ENCODE data around the gene RPS25.

RPS25 gene

GRCh38 chr11:119025978-119026766 is 8.0 kb upstream of the RPS25 start:
- no peak for TF ChIP-seq CTCF (IDR thresholded peaks at IDR 0.05; ENCODE audit: extremely low read depth, insufficient read depth, missing control alignments)
- in situ Hi-C loops (cut with MboI; ENCODE audit: low pct_unique_long_range_greater_than_20kb, low sequenced_read_pairs, unreplicated experiment): no loop called here
- no peak for DNase-seq (ENCODE audit: low spot score)

GRCh38 chr11:119025541-119025940 is 7.4 kb upstream of the RPS25 start:
- no peak for TF ChIP-seq CTCF (IDR thresholded peaks at IDR 0.05; ENCODE audit: extremely low read depth, insufficient read depth, missing control alignments)
- in situ Hi-C loops (cut with MboI; ENCODE audit: low pct_unique_long_range_greater_than_20kb, low sequenced_read_pairs, unreplicated experiment): no loop called here

GRCh38 chr11:119025099-119025473 is 6.9 kb upstream of the RPS25 start:
- in situ Hi-C loops (cut with MboI; ENCODE audit: low pct_unique_long_range_greater_than_20kb, low sequenced_read_pairs, unreplicated experiment): no loop called here
- no peak for TF ChIP-seq CTCF (IDR thresholded peaks at IDR 0.05; ENCODE audit: extremely low read depth, insufficient read depth, missing control alignments)
- DNase-seq (ENCODE audit: low spot score): no peak

More at GRCh38 chr11:119025541-119025940, 7.4 kb upstream of the RPS25 start:
- DNase-seq (ENCODE audit: low spot score): no peak

- no peak for DNase-seq (ENCODE audit: low spot score)
- in situ Hi-C loops (cut with MboI; ENCODE audit: low pct_unique_long_range_greater_than_20kb, low sequenced_read_pairs, unreplicated experiment): no loop called here
- TF ChIP-seq CTCF (IDR thresholded peaks at IDR 0.05; ENCODE audit: extremely low read depth, insufficient read depth, missing control alignments): no peak
Observed at GRCh38 chr11:119024430-119025098, 6.4 kb upstream of the RPS25 start.

GRCh38 chr11:119023741-119024140 is 5.6 kb upstream of the RPS25 start:
- no peak for TF ChIP-seq CTCF (IDR thresholded peaks at IDR 0.05; ENCODE audit: extremely low read depth, insufficient read depth, missing control alignments)
- DNase-seq (ENCODE audit: low spot score): peak; percentile 2
- in situ Hi-C loops (cut with MboI; ENCODE audit: low pct_unique_long_range_greater_than_20kb, low sequenced_read_pairs, unreplicated experiment): no loop called here

GRCh38 chr11:119021631-119022030 is 3.5 kb upstream of the RPS25 start:
- in situ Hi-C loops (cut with MboI; ENCODE audit: low pct_unique_long_range_greater_than_20kb, low sequenced_read_pairs, unreplicated experiment): no loop called here
- DNase-seq (ENCODE audit: low spot score): no peak
- no peak for TF ChIP-seq CTCF (IDR thresholded peaks at IDR 0.05; ENCODE audit: extremely low read depth, insufficient read depth, missing control alignments)
